Endothelial cell of hepatic sinusoid (primary cell): ENCODE data around the gene KLK4.

Experiments
- in situ Hi-C: cut with HindIII; loops from 2 replicates; pipeline ENCODE4 v1.10.0; 2017; ENCODE audit warnings: low sequenced_read_pairs

KLK4 gene, protein sequence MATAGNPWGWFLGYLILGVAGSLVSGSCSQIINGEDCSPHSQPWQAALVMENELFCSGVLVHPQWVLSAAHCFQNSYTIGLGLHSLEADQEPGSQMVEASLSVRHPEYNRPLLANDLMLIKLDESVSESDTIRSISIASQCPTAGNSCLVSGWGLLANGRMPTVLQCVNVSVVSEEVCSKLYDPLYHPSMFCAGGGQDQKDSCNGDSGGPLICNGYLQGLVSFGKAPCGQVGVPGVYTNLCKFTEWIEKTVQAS

DNA sequence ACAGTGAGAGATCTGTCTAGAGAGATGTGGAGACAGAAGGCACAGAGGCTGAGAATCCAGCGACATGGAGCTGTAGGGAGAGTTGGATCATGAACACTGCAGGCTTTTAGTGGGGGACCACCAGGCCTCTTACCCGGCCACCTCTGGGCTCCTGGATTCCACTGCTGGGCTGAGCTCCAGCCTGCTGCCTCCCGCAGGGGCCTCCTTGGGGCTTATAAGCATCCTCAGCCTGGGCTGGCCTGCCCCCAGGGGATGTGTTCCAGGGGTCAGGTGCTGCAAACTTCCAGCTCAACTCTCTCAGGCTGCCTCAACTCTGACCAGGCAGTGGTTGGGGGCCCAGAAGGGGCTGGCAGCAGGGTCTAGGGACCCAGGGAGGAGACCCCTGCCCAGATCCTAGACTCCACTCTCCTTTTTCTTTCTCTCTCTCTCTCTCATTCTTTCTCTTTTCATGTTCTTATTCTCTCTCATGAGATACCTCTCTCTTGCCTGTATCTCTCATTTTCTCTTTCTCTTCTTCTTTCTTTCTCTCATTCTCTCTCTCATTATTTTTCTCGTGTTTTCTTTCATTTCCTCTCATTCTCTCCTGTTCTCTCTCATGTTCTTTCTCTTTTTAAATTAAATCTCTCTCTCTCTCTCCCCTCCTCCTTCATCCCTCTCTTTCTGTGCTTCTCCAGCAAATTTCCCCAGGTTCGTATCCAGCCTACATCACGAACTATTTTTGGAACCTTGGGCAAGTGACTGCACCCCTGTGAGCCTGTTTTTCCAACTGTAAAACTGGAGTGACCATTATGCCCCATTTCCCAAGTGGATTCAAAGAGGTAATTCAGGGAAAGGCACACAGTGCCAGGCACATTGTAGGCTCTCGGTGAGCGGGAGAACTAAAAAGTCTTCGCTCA is at the start of gene KLK4:
TSS of gene KLK4 (minus strand) at position 190 of the 896 bp plus-strand sequence. CDS start 657 bp downstream, outside the sequence.
- in situ Hi-C loops: no loop called here

DNA sequence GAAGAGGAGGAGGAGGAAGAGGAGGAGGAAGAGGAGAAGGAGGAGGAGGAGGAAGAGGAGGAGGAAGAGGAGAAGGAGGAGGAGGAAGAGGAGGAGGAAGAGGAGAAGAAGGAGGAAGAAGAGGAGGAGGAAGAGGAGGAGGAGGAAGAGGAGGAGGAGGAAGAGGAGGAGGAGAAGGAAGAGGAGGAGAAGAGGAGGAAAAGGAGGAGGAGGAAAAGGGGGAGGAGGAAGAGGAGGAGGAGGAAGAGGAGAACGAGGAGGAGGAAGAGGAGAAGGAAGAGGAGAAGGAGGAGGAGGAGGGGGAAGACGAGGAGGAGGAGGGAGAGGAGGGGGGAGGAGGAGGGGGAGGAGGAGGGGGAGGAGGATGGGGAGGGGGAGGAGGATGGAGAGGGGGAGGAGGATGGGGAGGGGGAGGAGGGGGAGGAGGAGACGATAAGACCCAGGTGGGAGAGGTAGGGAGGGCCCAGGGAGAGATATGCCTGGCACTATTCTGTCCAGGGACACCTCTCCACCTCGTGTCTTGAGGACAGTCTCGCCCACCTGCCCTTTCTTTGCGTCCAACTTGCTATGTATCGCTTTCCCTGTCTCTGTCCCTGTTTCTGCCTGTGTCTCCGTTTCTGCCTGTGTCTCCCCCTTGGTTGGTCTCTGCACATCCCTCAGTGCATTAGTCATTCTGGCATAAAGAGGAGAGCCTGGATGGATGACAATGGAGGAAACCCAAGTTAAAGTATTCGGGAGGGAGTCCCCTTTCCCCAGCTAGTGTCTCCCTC is 48.7 kb upstream of the KLK4 start:
- in situ Hi-C loops: no loop called here

DNA sequence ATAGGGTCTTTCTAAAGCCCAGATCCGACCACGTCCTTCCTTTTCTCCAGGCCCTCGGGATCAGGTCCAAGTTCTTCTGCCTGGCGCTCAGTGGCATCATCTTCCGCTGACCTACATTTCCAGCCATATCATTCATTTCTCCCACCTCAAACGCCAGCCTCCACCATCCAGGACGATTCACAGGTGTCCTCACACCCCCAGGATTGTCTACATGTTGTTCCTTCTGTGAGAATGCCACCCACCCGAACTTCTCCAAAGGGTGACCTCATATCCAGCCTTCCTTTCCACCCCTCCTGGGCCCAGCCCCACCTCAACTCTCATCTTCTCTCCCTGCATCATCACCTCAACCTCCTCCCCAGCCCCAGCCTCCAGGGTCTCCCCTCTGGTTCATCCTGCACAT is 46.4 kb upstream of the KLK4 start:
- in situ Hi-C loops: no loop called here

DNA sequence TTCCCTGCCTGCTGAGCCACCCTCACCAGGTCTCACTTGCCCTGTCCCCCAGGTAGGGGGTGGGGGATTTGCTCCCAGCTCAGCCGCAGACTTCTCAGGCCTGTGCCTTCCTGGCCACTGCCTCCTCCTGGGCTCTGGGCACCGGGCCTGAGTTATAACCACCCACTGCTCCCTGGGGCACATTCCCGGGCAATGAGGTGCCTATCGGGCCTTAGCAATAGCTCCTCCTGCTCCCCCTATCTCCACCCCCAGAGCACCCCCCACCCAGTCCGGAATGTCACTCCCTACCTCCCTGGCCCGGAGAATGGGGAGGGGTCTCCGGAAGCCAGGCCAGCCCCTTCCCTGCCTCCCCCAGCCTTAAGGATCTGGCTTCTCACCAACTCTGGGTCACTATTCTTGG is 41.7 kb upstream of the KLK4 start, which contains the start of gene KLK5:
TSS of gene KLK5 (minus strand) at position 129 of the 400 bp plus-strand sequence. CDS start 381 bp downstream, outside the sequence.
- in situ Hi-C loops: no loop called here

DNA sequence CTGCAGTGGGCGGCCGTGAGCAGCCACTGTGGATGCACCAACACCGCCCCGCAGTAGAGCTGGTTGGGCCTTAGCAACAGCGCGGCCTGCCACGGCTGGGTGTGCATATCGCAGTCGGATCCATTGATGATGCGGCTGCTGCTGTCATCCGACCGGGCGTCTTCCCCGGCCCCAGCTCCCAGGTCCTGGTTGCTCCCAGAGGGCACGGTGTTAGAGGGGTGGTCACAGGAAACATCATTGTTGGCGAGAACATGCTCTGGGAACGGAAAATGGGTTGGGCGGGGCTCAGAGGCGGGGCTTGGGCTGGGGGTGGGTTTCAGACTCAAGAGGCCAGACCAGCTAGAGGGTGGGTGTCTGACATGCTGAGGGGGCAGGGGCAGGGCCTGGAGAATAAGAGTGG is 38.7 kb upstream of the KLK4 start:
- in situ Hi-C loops: no loop called here

DNA sequence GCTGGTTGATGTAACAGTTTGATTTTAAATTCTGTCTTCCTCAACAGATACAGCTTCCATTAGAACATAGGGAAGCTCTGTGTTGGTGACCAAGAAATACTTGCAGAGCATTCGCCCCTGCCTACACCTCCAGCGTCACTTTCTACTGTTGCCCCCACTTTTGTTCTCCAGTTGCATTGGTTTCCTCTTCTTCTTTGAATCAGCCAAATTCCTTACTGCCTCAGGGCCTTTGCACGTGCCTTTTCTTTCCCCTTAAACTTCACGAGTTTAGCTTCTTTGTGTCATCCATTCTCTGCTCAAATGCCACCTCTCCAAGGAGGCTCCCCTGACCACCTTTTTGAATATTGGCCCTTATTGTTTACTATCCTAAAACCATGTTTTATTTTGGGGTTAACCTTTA is 35.9 kb upstream of the KLK4 start:
- in situ Hi-C loops: no loop called here

DNA sequence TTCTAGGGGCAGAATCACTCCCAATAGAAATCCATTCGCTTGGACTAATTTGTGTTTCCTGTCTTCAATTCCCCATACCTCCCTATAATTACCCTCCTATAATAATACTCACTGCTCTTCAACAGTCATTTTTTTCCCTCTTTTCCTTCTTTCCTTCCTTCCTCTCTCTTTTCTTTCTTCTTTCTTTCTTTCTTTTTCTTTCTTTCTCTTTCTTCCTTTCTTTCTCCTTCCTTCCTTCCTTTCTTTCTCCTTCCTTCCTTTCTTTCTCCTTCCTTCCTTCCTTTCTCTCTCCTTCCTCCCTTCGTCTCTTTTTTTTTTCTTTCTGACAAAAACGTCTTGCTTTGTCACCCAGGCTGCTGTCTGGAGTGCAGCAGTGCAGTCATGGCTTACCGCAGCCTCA is 33.6 kb upstream of the KLK4 start:
- in situ Hi-C loops: no loop called here

DNA sequence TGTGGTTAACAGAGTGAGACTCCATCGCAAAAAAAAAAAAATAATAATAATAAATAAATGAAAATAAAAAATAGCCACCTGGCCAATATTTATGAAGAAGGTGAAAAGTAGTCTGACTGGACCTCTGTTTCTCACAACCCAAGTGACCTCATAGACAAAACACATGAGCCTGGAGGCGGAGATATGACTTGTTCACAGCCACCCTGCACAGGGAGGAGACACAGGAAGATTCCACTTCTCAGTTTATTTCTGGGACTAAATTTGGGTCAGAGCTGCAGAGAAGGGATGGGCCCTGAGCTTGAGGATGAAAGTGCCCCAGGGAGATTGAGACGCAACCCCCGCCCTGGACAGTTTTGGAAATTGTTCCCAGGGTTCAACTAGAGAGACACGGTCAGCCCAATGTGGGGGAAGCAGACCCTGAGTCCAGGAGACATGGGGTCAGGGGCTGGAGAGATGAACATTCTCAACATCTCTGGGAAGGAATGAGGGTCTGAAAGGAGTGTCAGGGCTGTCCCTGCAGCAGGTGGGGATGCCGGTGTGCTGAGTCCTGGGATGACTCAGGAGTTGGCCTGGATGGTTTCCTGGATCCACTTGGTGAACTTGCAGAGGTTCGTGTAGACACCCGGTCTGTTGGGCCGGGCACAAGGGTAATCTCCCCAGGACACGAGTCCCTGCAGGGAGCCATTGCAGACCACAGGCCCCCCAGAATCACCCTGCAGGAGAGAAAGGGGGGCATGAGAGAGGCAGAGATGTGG is 32.1 kb upstream of the KLK4 start:
- in situ Hi-C loops: no loop called here

DNA sequence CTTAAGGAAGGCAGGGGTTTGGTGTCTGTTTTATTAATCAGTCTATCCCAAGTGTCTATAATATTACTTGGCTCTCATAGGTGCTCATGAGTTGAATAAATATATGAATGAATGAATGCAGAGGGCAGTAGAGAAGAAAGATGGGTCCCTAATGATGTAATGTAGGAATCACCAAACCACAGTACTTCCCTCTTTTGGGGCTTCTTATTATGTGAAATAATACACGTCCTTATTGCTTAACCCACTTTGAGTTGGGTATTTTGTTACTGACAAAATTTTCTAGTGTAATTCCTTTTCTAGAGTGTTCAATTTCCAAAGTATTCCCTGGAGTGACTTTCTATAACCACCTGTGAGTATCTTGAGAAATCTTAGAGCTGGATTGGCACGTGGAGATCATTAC is 28.4 kb upstream of the KLK4 start:
- in situ Hi-C loops: loop anchor here (5.0 kb wide), 1 partner anchor 72 kb away; no protein-coding TSS in a partner anchor

DNA sequence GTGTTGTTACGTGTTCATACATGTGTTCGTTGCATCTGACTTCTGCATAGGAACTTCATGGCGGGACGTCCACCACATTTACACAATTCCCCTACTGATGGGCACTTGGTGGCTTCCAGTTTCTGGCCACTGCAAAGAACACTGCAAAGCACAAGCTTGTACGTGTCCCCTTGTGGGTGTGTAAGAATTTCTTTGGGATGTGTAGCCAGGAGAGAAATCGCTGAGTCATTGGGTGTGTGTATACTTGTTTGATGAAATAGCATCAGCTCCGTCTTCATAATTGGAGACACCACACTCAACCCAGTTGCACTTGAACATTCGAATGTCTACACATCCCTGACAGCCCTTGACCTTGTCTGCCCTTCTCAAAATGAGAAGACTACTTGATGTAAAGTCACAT is 22.4 kb upstream of the KLK4 start:
- in situ Hi-C loops: no loop called here

DNA sequence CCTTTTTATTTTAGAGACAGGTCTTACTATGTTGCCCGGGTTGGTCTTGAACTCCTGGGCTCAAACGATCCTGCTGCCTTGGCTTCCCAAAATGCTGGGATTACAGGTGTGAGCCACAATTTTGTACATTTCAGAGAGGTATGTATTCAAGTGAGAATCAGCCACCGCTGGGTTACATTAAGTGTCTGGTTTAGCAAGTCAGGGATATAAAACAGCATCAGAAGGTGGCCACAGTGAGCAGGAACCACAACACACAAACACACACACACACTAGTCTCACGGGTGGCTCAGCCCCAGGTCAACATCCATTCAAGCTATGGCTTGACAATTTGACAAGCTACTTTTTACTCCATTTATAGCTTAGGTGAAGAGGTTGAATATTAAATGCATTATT is 21.5 kb upstream of the KLK4 start:
- in situ Hi-C loops: no loop called here

DNA sequence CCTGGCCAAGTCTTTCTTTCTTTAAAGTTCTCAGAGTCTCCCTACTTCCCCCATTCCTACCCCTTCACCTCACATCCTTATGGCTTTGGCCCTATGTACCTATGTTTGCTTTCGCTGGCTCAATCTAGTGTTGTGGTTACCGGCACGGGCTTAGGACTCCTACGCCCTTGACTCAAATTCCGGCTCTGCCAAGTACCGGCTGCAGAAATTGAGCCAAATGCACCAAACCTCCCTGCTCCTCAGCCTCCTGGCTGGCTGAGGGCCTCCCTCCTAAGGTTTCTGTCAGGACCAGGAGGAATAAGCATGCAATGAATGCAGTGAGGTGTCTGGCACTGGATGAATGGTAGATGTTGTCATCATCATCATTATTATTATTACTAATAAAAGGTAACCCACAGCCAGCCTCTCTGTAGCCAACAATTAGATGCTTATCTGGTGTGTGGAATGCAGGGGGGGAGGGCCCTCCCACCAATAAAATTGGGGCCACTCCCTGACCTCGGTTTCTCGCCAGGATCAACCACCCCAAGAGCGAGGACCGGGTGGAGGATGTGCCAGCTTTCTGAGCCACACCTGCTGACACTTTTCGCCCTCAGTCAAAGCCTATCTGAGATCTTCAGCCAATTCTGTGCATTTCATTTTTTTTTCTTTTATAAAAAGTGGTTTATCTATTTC is 21.0 kb upstream of the KLK4 start:
- in situ Hi-C loops: no loop called here

DNA sequence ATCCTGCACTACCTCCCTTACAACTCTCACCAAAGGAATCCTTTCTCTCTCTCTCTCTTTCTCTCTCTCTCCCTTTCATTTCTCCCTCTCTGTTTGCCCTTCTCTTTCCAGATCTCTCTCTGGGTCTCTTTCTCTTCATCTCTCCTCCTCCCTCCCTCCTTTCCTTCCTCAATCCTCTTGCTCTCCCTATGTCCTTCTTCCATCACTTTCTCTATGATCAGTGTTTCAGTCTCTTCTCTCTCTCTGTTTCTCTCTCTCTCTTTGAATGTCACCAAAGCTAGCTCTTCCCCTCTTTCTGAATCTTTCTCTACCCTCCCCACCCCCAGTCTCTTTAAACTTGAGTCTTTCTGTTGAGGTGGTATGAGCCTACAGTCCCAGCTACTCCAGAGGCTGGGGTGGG is 19.8 kb upstream of the KLK4 start:
- in situ Hi-C loops: no loop called here

DNA sequence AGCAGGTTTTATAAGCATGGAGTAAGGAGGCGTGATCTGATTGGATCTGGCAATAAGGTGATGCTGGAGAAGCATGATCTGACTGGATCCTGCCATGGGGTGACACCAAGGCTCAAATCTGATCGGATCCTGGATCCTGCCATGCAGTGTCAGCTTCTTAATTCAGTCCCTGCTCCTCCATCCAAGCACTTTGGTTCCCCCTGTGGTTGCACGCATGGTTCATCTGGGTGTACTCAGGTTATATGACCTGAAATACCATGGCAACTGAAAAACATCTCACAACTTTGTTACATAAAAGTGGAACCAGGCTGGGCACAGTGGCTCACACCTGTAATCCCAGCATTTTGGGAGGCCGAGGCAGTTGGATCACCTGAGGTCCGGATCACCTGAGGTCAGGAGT is 17.6 kb upstream of the KLK4 start:
- in situ Hi-C loops: no loop called here

DNA sequence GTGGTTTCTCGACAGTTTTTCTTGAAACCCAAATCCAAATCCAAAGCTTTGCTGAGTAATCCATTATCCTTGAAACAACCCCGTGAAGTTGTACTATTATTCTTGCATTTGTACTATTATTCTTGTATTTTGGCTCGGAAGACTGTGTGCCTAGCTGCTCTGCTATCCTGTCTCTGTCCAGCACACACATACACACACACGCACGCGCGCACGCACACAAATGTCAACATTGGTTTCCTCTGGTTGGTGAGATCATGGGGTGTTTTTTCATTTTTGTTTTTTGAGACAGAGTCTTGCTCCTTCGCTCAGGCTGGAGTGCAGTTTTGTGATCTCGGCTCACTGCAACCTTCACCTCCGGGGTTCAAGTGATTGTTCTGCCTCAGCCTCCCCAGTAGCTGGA is 14.9 kb upstream of the KLK4 start:
- in situ Hi-C loops: no loop called here

DNA sequence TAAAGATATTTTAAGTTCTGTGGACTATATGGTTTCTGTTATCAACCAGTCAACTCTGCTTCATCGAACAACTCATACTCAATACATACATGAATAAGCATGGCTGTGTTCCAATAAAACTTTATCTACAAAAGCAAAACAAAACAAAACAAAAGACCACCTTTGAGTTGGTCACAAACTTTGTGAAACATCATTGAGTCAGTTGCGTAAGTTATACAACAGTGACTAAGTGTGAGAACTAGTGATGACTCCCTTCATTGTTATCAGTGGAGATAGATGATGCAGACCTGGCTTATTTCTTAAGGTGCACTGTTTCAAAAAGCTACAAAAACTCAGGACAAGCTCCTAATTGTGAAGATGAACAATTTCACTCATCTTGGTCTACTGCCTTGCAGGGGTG is 14.5 kb upstream of the KLK4 start:
- in situ Hi-C loops: no loop called here

DNA sequence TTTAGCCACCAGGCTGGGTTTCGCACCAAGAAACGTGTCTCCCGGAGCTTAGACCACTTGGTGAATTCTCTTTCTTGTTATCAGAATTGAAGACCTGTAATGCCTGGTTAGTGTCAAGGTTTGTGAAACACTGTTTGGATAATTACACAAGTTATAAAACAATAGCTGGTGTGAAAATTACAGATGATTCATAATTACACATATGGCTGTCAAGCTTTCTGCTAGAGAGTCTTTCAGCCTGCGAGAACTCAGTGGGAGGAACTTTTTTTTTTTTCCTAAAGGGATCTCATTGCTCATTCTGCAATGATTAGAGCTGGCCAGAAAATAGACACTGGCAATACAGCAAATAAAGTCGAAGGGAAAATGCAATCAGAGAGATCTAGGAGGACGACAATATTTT is 13.4 kb upstream of the KLK4 start:
- in situ Hi-C loops: no loop called here

DNA sequence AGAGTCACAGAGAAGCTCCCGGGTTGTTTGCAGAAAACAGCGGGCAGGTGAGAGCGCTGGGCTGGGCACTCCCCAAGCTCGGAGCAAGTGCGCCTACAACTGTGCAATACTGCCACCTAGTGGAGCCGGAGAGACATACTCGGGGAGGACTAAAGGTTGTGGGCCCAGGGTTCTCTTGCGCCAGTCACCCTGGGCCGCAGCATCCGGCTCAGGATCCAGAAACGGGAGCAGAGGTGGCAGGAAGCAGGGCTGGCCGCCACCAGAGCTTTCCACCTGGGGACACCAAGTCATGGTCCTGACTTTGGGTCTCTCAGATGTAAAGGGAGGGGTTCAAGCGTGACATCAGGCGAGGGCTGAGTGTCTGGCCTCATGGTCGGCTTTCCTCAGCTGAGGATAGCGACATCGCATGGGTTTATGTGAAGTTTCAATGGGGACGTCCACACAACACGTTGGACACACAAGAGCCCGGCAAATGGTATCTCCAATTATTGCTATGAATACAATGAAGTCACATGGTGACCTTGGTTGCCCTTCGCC is 11.2 kb upstream of the KLK4 start:
- in situ Hi-C loops: no loop called here

DNA sequence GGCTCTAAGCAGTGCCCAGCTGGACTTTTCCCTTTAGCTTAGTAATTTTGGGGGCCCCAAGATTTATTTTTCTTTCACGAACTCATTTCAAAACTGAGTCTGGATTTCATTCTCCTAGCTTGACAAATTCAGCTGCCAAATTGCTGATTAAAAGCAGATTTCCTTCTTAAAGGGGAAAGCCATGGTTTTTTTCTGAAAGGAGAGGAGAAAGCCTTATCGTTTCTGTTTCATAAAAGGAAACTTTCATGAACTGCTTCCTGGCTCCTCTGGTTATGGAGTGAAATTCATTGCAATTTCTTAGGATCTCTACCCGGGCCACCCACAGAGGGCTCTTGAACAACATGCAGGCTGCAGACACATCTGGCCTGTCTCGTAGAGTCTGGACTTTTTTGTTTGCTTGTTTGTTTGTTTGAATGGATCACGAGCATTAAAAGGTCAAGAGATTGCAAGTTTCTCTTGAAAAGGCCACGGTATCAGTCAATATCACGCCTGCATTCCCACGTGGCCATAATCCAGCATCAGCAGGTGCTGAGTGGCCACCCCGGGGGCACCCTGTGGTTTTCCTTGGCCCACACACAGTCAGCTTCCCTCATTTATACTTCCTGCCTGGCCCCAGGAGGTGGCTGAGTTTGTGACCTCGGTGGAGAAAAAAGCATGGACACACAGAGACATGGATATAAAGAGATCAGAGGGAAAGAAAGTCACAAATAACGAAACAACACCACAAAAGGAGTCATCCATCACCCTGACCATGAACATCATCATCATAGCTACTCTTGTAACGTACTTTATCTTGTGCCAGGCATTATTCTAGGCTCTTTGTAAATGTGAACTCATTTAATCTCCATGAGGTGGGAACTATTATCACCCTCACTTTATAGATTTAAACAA is 10.5 kb upstream of the KLK4 start:
- in situ Hi-C loops: no loop called here
